Measurements from ENCODE around the gene CDK11A. TPM values are rescaled to one million over a fixed set of nuclear protein-coding genes. Genes with fewer than 3 reads are reported as not detected.
A peak's percentile ranks its signal among the peaks of the same experiment; 100 is the strongest.
"Not testable (repeated sequence)": the region's sequence is repeated elsewhere in the genome, so short reads cannot be mapped to it uniquely, and the experiment has no call there.

CDK11A gene
- total RNA-seq, 1 donor from 2014 or later, result 47.9 TPM

- no peak for DNase-seq (ENCODE audit: low spot score in 2 of 2, unreplicated experiment in 2 of 2)
- H3K36me3 Mint-ChIP-seq, result peaks cover 7% of the 10 kb centered on the region
- no peak overlapping the region for H3K4me3 Mint-ChIP-seq
- H3K4me1 Mint-ChIP-seq, result no peaks in the 10 kb centered on the region
- no peaks in the 10 kb centered on the region for H3K27me3 Mint-ChIP-seq (ENCODE audit: low read depth)
- H3K9me3 Mint-ChIP-seq, result no peaks in the 10 kb centered on the region
- H3K27ac Mint-ChIP-seq, result no peak overlapping the region
- TF ChIP-seq CTCF (IDR thresholded peaks at IDR 0.05; ENCODE audit: unreplicated experiment), result peak; percentile 27
Measured at GRCh38 chr1:1665815-1666251, 58.3 kb downstream of the CDK11A start.

- no peak for TF ChIP-seq CTCF (IDR thresholded peaks at IDR 0.05; ENCODE audit: unreplicated experiment)
- H3K9me3 Mint-ChIP-seq, result no peaks in the 10 kb centered on the region
- no peak overlapping the region for H3K27ac Mint-ChIP-seq
- H3K4me3 Mint-ChIP-seq, result no peak overlapping the region
- no peaks in the 10 kb centered on the region for H3K4me1 Mint-ChIP-seq
- no peak for DNase-seq (ENCODE audit: low spot score in 2 of 2, unreplicated experiment in 2 of 2)
- no peaks in the 10 kb centered on the region for H3K27me3 Mint-ChIP-seq (ENCODE audit: low read depth)
- peaks cover 7% of the 10 kb centered on the region for H3K36me3 Mint-ChIP-seq
Measured at GRCh38 chr1:1664941-1665814, 59.0 kb downstream of the CDK11A start.

GRCh38 chr1:1664318-1664717, 59.8 kb downstream of the CDK11A start:
- H3K4me3 Mint-ChIP-seq; H3K27me3 Mint-ChIP-seq (ENCODE audit: low read depth); H3K36me3 Mint-ChIP-seq; H3K27ac Mint-ChIP-seq; H3K4me1 Mint-ChIP-seq; DNase-seq (ENCODE audit: low spot score in 2 of 2, unreplicated experiment in 2 of 2); H3K9me3 Mint-ChIP-seq: not testable (repeated sequence)

- H3K9me3 Mint-ChIP-seq; H3K27me3 Mint-ChIP-seq (ENCODE audit: low read depth); H3K4me1 Mint-ChIP-seq; H3K27ac Mint-ChIP-seq; H3K4me3 Mint-ChIP-seq; H3K36me3 Mint-ChIP-seq; DNase-seq (ENCODE audit: low spot score in 2 of 2, unreplicated experiment in 2 of 2): not testable (repeated sequence)
Measured at GRCh38 chr1:1662830-1663560, 61.2 kb downstream of the CDK11A start.

- not testable (repeated sequence) for H3K4me3 Mint-ChIP-seq
Measured at GRCh38 chr1:1662392-1662791, 61.8 kb downstream of the CDK11A start.

GRCh38 chr1:1658583-1659549, 65.3 kb downstream of the CDK11A start, which contains the start of gene CDK11B:
CDK11B (minus strand) TSS chr1:1659004; CDS start chr1:1657485, 1,519 bp downstream.
- DNase-seq (ENCODE audit: low spot score in 2 of 2, unreplicated experiment in 2 of 2), result peak; percentile 82 to 92
- not testable (repeated sequence) for H3K36me3 Mint-ChIP-seq; H3K9me3 Mint-ChIP-seq; H3K27me3 Mint-ChIP-seq (ENCODE audit: low read depth); H3K4me1 Mint-ChIP-seq
- peak within 1 kb of the TSS; percentile 100 for H3K27ac Mint-ChIP-seq
- peak; percentile 69 for TF ChIP-seq CTCF (IDR thresholded peaks at IDR 0.05; ENCODE audit: unreplicated experiment)
- H3K4me3 Mint-ChIP-seq, result peak within 1 kb of the TSS; percentile 94

More at GRCh38 chr1:1662392-1662791, 61.8 kb downstream of the CDK11A start:
- not testable (repeated sequence) for H3K36me3 Mint-ChIP-seq; H3K27me3 Mint-ChIP-seq (ENCODE audit: low read depth); H3K4me1 Mint-ChIP-seq; H3K27ac Mint-ChIP-seq; DNase-seq (ENCODE audit: low spot score in 2 of 2, unreplicated experiment in 2 of 2); H3K9me3 Mint-ChIP-seq

Other genes starting within 250 kb of the CDK11A start
- gene ATAD3A, start 212.2 kb downstream of the CDK11A start, total RNA-seq, result 31.8 to 35.4 TPM (median 35.3 TPM) in 3 replicates
- gene TMEM240, start 183.7 kb downstream of the CDK11A start, total RNA-seq, result 16.7 to 18.3 TPM (median 17.3 TPM) in 3 replicates
- 97.2 to 98.8 TPM (median 97.4 TPM) in 3 replicates for gene SSU72, start 149.5 kb downstream of the CDK11A start, total RNA-seq
- gene FNDC10, start 124.2 kb downstream of the CDK11A start, total RNA-seq, result 5.4 to 6.2 TPM (median 5.4 TPM) in 3 replicates
- 110 to 117 TPM (median 112 TPM) in 3 replicates for gene MIB2, start 108.9 kb downstream of the CDK11A start, total RNA-seq
- 63.8 to 70.3 TPM (median 65.4 TPM) in 3 replicates for gene MMP23B, start 92.2 kb downstream of the CDK11A start, total RNA-seq
- 25.2 to 27.2 TPM (median 26.6 TPM) in 3 replicates for gene CDK11B, start 65.4 kb downstream of the CDK11A start, total RNA-seq
- gene SLC35E2B, start 31.6 kb downstream of the CDK11A start, total RNA-seq, result 112 to 119 TPM (median 113 TPM) in 3 replicates
- 77.7 to 79.9 TPM (median 78.2 TPM) in 3 replicates for gene NADK, start 54.1 kb upstream of the CDK11A start, total RNA-seq
- gene GNB1, start 166.7 kb upstream of the CDK11A start, total RNA-seq, result 272 to 289 TPM (median 283 TPM) in 3 replicates
- gene CALML6, start 190.9 kb upstream of the CDK11A start, total RNA-seq, result 1.6 to 2.7 TPM (median 1.9 TPM) in 3 replicates
- gene TMEM52, start 194.9 kb upstream of the CDK11A start, total RNA-seq, result 2.1 to 2.8 TPM (median 2.5 TPM) in 3 replicates

All from mesothelial cell of epicardium (in vitro differentiated cells).